HuH-7 (cell line): ENCODE results near the gene SETD3.

Experiments
- DNase-seq: peaks from one replicate; pipeline ENCODE4 v3.0.0; 2011; ENCODE audit warnings: low spot score

Gene SETD3

DNA sequence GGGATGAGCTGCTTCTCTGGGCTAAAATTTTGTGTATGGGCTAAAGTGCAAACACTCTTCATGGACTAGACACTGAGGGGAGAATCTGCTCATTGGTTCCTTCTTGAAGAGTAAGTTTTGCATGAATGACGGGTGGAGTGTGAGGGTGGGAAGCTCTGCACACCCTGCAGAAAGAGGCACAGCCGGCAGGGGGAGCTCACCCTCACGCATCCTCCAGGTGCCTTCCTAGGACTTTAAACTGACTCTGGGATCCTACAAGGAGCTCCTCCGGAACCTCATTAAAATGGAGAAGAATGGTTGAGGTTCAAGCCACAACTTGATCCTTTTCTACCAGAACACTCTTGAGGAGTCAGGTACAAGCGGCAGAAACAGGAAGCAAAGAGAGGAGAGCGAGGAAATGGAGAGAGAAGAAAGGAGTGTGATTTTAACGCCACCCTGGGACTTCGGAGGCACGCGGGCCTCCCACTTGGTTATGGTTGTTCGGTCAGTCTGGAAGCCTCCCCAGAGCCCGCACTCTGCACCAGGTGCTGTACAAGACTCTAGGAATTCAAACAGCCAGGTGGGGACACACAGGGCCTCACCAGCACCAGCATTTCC, 87.5 kb downstream of the SETD3 start:
- peak; percentile 67 for DNase-seq

DNA sequence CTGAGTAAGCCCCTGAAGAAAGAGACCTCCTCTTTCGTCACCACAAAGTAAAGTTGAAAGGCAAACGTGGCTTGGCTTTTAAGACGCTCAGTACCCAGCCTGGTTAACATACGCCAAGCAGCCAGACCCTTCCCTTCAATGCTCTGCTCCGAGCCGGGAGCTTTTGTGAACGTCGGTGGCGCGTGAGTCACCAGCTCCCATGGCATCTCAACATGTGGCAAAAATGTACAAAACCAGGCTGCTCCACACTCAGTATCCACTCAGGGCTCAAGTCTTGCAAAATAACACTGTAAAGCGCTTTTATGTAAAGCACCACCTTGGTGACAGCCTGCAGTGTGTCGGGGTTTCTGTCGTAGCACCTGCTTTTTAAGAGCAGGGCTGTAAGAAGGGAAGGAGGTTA, 89.0 kb downstream of the SETD3 start:
- DNase-seq: no peak

DNA sequence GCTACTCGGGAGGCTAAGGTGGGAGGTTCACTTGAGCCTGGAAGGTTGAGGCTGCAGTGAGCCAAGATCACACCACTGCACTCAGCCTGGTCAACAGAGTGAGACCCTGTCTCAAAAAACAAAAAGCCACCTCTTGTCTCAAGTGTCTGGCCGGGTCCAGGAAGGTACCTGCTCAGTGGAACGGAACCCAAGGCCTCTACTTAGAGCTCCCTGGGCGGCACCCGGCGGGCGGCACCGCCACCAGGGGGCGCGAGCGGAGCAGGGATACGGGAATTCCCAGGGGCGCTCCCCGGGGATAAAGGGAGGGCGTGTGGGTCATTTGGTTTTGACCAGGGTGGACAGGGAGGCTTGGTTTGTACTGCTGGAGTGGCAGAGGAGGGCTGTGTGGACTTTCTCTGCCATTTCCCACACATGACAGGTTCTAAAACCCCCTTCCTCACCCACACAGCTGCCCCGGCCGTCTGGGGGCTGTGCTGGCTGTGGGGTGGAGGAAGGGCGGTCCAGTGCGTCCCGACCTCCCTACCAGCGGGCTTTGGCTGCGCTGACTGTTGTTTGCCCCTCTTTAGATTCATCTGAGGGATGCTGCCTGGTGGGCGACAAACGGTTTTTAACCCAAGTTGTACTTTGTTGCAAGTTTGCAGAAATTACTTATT, 91.4 kb downstream of the SETD3 start:
- DNase-seq: peak; percentile 76

DNA sequence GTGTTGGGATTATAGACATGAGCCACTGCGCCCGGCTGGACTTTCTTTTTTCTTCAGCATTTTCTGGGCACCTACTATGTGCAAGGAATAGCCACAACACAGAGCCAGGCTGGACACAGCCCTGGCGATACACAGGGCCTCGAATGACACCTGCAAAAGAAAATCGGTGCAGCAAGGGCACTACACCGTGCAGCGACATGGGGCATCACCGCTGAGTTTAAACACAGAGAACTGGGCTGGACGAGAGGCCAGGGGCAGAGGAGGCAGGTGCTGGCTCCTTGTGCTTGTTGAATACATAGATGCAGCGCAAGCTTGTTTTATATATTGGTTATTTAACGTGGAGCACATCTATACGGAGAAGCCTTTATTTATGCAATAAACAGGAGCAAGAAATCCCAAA, 92.4 kb downstream of the SETD3 start:
- no peak for DNase-seq

DNA sequence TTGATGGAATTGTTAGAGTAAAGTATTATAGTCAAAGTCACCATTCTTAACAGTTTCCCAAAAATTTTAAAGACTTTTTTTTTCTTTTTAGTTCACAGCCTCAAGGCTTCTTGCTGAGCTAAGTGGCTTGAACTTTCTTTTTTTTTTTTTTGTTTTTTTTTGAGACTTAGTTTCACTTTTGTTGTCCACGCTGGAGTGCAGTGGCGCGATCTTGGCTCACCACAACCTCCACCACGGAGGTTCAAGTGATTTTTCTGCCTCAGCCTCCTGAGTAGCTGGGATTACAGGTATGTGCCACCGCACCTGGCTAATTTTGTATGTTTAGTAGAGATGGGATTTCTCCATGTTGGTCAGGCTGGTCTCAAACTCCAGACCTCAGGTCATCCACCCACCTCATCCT, 92.8 kb downstream of the SETD3 start:
- DNase-seq: no peak

DNA sequence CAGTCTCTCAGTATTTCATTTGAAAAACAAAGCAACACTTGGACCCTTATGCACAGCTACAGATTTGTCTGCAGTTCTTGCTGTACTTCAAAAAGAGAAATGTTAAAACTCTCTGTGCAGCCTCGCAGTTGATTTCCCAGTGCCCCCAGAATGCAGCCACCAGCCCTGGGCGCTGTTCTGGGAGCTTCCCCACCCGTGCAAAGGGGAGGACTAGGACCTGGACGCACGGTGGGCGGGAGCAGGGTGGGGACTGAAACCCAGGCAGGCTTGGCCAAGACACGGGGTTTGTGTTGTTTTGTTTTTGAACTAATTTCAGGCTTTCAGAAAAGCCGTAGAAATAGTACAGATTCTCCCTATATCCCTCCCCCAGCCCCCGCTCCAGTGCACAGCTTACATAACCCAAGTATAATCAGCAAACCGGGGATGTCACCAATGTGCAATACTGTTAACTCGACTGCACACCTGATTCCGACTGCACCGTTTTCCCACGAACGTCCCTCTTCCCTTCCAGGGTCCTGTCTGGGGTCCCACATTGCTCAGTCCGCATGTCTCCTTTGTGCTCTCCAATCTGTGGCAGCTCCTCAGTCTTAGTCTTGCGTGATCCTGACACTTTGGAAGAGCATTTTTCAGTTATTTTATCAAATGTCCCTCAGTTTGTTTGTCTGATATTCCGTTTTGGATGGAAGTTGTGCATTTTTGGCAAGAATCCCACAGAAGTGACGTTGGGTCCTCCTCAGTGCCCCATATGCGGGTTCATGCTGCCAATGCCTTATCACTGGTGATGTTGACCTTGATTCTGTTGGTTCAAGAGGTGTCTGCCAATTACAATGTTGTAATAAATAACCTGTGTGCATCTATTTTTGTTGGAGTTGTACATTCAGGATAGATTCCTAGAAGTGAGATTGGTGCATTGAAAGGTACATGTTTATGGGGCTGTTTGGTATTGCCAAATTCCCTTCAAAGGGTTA, 95.9 kb downstream of the SETD3 start:
- DNase-seq: no peak

DNA sequence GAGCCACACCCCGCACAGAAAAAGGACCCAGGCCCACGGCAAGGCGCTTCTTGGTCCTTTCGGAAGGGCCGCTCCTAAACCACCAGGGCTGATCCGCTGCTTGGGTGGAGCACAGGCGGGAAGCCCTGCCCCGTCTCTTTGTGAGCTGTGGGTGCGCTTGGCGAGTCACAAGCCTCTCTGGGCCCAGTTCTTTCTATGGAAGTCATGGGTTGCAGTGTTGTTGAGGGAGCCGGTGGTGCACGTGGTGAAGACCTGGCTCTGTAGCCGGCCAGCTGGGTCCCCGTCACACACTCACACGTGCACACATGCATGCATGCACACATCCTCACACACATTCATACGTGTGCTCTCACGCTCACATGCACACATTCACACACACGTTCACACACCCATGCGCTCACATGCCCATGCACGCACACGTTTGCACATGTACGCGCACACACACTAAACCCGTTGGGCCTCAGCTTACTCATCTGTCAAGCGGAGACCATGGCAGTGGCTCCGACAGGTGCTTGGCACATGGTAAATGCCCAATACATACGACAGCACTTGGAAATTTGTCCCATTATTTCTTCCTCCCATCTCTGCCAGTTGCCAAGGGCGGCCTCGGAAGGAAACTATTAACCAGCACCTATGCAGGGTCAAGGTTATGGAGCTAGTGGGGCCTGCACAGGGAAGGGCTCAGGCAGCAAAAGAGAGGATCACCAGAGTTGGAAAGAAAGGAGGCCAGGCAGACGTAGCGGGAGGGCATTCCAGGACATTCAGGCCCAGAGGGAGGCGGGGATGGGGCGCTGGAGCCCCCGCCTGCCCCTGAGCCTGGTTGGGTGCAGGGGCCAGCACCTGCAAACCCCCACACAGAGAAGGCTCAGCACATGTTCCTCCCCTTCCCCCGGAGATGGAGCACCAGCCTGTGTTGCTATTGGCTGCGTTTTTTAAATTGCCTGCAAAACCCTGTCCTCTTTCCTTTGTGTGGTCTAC, 96.9 kb downstream of the SETD3 start:
- DNase-seq: no peak

DNA sequence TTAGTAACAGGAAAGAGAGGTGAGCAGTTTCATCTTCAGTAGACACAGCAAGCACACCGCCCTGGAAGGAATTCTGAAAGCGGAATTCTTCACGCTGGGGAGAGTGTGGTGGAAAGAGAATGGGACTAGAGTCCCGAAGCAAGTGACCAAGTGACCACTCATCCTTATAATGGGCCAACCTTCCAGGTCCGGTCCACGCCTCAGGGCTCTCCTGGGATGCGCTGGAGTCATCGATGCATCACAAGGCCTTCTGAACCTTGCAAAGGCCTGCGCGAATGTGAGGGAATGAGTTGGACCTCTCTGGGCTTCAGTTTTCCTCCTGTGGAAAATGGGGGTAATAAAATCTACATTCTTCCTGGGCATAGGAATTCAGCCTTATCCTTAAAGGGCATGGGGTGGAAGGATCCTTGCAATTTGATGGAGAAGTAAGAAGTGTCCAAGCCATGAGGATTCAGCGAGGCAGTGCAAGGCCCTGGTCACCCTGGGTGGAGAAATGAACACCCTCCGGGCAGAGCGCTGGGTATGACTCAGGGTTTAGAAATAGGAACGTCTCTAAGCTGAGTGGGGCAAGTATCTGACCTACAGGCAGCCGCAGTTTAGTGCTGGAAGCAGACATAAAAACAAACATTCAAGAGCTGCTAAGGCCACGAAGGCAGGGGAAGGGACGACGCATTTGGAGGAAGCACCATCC, 97.7 kb downstream of the SETD3 start:
- no peak for DNase-seq

DNA sequence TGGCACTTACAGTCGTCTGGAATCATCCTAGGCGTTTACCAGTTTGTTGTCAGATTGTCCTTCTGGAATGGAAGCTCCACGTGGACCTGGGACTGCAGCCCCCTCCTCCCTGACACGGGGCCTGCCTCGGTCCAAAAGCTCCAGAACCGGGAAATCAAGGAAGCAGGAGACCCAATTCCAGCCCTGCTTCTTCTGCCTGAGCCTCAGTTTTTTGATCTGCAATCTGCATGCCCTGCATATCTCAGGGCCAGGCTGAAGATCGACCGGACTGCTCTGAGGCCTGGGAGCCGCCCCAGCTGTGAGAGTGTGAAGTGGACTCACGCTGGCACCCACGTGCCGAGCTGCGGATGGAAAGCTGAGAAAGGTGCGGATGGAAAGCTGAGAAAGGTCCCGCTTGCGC, 98.6 kb downstream of the SETD3 start:
- DNase-seq: no peak

DNA sequence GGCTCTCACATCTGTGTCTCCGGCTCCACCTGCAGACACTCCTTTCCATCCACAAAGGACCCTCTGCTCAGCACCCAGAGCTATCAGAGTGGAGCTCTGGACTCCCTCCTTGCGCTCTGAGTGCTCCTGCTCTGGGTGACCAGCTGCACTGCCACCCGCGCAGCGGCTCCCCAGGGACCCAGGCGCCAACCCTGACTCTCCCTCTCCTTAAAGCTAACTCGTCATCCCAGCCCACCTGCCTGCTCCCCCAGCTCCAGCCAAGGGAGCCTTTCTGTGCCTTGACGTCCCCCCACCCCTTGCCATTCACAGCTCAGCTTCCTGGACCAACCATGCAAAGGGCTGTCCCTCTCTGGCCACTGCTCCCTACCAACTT, 99.0 kb downstream of the SETD3 start:
- no peak for DNase-seq

DNA sequence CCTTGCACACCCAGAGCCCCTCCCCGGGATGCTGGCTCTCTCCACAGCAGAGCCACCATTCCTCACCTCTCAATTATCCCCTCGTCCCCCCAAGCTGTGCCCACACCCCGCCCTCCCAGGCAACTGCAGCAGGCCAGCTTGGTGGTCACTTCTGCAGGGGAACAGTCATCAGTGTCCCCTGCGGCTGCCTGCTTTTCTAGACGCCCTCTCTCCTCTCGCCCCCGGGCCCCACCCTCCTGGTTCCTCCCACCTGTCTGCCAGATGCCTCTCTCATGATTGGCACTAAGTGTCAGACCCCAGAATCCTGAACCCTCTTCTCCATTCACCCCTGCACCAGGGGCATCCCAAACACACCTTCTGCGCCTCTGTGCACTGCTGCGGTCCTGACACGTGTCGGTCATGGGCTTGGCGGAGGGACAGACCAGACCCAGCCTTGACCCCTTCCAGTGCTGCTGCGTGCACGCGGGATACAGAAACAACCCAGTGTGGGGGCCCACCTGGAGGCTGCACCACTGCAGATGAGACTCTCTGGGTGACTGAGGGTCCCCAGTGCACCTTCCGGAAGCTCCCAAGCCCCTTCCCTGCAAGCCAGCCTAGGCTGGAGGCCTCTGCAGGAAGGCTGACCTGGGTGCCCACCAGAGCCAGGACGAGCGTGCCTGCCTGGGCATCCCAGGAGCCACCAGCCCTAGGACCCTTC, 99.5 kb downstream of the SETD3 start:
- DNase-seq: no peak

DNA sequence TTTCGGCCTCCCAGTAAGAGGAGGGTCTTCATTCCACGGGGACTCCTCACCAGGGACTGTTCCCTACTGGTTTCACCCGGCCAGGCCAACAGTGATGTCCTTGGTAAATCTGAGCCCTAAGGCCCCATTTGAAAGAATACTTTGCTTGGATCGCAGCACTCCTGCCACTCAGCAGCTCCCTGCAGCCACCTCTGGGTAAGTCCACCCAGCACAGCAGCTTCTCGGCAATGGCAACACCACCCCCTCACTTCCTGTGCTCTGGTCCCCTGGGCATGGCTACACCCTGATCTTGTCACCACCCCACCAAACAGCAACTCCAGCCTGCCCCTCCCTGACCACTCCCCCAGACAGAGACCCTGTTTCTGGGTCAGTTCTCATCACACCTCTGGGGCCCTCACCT, 100.3 kb downstream of the SETD3 start:
- DNase-seq: no peak

DNA sequence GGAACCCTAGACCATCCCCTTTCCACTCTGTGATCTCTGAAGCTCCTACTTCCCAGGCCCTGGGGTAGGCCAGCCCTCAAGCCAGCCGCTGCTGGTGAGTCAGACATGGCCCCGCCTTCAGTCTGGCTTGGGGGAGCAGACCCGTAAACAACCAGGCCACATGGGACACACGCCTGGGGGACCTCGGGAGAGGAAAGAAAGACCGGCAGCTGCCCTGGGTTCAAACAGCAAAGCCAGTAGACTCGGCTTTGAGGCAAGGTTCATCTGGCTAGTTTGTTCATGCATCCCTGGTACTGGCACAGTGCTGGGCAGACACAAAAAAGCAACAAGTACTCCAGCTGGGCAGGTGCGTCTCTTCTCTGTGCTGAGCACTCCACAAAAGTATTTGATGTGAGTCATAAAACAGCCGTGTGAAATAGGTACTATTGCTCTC, 101.9 kb downstream of the SETD3 start:
- no peak for DNase-seq

DNA sequence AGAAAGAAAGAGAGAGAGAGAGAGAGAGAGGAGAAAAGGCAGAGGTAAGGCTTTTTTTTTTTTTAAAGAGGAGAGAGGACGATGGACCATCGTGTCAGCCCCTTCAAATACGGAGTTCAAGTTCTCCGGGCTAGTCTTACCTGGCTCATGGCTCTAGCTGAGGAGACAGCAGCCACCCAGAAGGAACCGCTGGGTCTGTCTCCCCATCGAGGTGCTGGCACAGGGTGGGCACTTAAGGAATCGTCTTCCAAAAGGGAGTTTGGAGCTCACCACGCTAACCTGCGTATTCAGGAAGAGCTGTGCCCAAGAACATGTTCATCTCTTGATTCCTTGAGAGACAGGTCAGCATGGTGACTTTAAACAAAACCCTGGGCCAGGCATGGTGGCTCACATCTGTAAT, 102.7 kb downstream of the SETD3 start:
- no peak for DNase-seq

DNA sequence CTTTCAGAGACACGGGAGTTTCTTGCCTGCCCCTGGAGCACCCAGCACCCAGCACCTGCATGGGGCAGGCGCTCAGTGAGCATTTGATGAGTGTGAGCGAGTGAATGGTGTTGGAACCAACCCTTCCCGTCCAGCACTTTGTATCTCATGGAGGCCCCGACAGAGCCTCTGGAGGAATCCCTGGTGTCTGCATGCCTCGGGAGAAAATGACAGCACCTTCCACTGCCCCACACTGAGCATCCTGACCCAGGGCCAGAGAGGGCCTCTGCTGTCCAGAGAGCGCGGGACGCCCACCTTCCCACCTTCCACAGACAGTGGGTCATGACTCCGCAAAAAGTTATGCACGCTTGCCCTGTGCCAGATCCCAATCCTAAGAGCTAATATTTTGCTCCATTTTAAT, 105.7 kb downstream of the SETD3 start:
- DNase-seq: no peak

DNA sequence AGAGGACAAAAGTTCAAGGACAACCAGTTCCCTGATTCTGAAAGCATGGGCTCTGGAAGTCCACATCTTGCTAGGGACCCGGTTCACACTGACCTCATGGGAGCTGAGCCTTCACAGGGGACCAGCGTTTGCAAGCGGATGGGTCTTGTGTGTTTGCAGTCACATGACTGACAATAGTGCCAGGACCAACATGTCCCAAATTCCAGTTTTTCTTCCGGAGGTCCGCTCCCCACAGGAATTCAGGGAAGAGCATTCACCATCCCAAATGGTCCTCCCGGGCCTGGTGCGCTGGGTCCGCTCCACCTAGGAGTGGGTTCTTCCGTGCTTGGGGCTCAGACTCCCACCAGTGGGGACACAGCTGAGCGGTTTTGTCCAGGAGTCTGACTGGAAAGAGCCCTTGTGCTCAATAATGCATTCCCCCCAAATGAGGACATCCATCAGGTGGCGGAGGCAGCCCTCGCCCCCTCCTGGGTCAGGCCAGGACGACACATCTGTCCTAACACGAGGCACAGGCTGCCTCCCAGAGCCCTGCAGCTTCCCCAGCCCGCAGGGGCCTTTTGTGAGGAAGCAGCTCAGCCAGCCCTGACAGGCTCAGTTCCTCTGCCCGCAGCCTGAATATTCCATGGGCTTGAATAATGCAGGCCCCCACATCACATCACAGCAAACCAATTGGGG, 116.9 kb downstream of the SETD3 start:
- DNase-seq: no peak

DNA sequence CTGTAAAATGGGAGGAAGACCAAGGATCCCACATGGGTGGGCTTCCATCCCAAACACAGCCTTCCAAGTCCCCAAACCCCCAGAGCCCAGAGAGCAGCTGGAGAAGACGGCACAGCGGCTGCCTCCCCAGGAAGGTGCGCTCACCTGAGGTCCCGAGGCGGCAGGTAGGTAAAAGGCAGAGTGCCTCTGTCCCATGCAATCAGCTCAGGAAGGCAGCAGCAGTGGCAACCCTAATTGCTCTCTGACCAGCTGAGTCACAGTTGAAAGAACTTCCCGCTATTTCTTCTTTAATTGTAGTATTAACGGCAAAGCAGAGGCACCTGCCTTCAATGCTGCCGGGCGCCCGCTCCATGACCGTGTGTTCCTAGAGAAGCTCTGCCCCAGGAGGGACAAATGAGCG, 117.6 kb downstream of the SETD3 start:
- DNase-seq: no peak

DNA sequence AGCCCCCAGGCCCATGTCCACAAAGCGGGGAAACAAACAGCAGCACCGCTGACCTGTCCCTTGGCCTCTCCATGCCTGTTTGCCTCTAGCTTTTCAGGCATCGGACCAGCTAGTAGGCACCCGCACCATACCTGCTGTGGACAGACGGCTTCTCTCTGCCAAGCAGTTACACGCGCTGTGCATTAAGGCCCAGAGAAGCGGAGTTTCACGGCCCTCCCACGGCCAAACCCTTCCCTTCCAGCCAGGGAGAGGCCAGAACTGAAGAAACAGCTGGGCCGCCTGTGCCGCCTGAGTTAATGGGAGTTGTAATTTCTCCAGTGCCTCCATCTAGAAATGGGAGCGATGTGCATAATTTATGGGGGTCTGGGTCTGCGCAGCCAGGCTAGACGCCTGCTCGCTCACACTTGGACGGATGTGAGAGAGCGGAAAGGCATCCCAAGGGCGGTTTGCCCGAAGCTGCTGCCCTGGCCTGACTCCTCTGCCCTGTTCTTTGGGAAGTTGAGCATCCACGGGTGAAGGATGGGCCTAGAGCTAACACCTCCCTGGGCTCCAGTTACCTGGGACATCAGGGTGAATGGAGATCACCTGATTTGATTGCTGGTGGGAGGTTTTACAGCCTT, 119.0 kb downstream of the SETD3 start:
- no peak for DNase-seq

DNA sequence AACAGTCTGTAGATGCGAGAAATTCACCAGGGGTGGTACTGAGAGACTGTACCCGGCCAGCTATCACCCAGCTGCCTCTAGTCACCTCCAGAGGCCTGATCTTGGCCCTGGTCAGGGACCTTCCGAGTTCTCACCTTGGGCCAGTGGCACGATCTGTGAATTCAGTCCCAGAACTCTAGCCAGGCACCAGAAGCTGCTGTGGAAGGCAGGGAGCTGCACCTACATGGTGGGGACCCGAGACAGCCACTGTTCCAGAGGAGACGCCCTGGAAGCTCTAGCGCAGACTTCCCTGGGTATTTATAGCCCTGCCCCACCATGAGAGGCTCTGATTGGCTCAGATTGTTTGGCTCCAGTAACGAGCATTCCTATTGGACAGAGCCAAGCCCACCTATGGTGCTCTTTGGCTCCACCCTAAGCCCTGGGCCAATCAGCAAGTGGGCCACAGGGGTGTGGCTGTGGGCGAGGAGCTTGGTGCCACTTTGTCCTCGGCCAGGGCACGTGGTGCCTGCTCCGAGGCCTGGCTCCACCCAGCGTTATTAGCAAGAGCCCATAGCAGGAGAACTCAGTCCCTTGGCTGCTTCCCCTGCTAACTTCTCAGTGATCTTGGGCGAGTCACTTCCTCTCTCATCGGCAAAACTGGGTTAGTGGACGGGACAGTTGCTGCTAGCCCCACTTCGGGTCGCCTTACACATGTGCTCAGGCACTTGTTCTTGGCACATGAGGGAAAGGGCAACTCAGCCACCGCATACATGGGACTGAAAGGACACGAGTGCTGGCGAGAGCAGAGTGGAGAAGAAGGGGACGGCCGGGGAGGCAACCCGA, 119.7 kb downstream of the SETD3 start:
- no peak for DNase-seq
